HS-5 (cell line): Measurements from ENCODE around the gene KIF7.
"Not testable (repeated sequence)": the region's sequence is repeated elsewhere in the genome, so short reads cannot be mapped to it uniquely, and the experiment has no call there.

Source experiments
- DNase-seq: peaks from one replicate; pipeline ENCODE4 v3.0.0-alpha.2; 2012; ENCODE audit warnings: low read depth

KIF7 gene

DNA sequence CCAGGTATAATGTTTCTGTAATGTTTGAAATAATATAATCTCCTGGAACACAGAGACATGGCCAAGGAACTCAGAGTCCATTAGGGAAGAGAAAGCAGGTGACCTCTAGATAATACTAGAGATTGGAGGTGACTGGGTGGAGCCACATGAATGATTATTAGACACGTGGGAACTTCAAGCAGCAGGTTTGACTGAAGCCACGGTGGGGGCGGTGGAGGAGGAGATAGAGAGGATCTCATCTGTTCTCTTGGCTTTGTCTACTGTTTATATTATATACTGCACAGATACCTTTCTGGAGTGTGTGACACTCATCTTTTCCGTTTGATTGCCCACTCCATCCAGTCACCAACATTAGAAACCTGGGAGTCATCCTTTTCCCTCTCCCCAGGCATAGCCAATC is 33.7 kb downstream of the KIF7 start:
- no peak for DNase-seq

DNA sequence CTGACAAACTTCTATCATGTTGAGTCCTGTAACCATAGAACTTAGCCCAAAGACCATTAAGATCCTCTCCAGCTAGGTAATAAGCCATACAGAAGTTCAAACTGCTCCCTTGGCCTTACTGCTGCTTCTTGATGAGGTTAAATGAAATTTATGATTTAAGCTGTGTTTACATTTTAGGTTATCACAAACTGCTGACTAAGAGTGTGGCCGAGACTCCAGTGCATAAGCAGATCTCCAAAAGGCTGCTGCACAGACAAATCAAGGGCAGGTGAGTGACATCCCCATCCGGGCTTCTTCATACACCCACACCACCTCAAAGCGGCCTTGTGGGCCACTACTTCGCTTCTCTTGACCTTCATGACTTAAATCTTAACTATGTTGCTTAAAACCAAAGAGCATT is 39.0 kb downstream of the KIF7 start:
- no peak for DNase-seq

DNA sequence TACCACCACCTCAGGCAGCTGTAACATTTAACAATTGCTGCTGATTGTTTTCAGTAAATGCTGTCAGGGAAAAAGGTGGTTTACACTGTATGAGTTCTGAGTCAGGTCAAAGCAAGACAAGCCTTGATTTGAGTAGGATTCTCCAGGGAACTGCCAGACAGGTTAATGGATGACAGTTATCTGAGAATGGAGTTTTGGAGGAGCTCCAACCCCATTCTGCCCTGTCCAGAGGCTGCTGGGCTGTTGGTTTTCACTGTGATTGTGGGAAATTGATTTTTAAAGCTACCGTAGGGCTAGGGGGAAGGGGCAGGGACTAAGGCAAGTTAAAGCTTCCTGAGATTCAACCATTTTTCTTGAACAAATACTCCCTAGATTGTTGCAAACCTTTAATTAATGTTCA is 40.1 kb downstream of the KIF7 start:
- no peak for DNase-seq

DNA sequence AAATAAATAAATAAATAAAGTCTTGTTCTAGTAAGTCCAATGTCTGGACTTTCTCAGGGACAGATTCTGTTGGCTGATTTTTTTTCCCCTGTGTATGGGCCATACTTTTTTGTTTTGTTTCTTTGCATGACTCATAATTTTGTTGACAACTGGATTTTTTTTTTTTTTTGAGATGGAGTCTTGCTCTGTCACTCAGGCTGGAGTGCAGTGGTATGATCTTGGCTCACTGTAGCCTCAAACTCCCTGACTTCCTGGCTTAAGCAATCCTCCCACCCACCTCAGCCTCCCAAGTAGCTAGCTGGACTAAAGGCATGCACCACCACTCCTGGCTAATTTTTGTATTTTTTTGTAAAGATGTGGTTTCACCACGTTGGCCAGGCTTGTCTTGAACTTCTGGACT is 41.1 kb downstream of the KIF7 start:
- DNase-seq: no peak

DNA sequence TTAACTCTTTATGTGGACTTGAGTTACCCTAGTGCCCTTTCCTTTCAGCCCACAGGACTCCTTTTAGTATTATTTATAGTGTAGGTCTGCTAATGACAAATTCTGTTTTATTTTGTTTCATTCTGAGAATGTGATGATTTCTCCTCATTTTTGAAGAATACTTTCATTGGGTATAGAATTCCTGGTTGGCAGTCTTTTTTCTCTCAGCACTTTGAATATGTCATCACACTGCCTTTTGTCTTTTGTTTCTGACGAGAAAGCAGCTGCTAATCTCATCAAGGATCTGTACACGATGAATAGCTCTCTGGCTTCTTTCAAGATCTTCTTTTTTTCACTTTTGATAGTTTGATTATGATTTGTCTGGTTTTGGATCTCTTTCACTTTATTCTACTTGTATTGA is 42.2 kb downstream of the KIF7 start:
- no peak for DNase-seq

DNA sequence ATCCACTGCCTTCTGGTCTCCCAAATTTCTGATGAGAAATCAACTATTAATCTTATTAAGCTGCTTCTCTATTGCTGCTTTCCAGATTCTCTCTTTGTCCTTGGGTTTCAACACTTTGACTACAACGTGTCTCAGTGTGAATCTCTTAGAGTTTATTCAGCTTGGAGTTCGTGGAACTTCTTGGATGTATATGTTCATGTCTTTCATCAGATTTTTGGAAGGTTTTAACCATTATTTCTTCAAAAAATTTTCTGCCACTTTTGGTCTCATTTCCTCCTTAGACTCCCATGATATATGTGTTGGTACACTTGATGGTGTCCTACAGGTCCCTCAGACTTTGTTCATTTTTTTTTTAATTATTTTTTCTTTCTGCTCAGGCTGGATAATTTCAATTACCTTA is 44.0 kb downstream of the KIF7 start:
- no peak for DNase-seq

DNA sequence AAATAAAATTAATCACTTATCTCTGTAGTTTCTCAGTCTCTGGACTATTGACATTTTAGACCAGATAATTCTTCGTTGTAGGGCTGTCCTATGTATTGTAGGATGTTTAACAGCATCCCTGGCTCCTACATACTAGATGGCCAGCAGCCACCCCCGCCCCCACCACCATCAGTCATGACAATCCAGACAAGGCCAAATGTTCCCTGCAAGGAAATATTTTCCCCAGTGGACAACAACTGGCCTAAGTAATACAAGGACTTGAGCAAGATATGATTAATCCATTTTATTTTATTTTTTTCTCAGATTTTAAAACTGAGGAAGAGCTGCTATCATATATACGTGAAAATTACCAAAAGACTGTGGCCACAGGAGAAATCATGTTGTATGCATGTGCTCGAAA is 56.2 kb downstream of the KIF7 start:
- DNase-seq: no peak

DNA sequence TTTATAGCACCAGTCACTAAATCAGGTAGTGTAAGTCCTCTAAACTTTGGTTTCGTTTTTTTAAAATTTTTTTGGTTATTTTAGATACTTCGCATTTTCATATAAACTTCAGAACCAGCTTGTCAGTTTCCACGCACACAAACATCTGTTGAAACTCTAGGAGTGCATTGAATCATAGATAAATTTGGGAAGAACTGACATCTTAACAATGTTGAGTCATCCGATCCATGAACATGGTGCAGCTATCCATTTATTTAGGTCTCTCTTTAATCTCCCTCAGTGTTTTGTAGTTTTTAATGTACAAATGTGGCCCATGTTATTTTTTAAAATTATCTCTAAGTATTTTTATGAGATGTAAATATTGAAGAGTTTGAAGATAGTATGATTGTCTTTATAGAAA is 62.2 kb downstream of the KIF7 start:
- no peak for DNase-seq

DNA sequence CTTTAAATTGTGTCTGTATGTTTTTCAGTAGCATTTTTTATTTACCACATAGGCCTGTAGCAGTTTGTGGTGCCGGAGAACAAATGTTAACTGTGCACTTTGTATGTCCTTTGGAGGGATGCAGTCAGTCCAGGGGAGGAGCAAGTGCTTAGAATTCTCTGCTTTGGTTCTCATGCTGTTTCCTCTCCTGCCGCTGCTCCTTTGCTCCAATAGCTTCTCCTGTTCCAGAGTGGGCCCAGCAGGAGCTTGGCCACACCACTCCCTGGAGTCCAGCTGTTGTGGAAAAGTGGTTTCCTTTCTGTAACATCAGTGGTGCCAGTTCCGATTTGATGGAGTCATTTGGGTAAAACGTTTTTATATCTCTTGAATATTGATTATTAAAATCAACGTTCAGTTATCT is 63.4 kb downstream of the KIF7 start:
- DNase-seq: no peak

DNA sequence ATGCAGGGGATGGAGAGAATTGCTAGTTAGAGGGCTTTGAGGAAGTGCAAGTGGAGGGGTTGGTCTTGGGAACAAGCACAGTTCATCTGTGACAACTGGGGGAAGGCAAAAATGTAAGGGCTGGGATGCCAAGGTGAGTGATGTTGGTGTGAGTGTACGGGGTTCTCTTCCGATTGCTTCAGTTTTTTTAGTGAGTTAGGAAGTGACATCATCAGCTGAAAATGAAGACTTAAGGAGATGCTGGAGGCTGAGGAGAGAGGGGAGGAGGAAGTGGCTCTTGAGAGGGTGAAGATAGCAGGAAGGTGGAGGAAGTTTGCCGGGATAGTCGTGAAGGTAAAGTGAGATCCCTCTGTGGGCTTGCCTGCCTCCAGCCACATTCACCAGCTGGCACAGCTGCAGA is 67.3 kb downstream of the KIF7 start:
- DNase-seq: peak; percentile 60

DNA sequence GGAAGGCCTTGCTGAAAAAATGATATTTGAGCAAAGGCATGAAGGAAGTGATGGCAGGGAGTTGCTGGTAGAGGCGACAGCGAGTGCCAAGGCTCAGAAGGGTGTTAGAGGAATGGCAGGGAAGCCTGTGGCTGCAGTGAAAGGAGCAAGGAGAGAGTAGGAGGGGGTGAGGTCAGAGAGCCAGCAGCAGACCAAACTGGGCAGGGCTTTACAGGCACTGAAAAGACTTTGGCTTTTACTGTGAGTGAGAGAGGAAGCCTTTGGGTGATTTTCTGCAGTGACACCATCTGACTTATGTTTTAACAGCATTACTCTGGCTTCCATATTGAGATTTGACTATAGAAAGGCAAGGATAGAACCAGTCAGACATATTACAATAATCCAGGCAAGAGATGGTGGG is 68.6 kb downstream of the KIF7 start:
- no peak for DNase-seq

DNA sequence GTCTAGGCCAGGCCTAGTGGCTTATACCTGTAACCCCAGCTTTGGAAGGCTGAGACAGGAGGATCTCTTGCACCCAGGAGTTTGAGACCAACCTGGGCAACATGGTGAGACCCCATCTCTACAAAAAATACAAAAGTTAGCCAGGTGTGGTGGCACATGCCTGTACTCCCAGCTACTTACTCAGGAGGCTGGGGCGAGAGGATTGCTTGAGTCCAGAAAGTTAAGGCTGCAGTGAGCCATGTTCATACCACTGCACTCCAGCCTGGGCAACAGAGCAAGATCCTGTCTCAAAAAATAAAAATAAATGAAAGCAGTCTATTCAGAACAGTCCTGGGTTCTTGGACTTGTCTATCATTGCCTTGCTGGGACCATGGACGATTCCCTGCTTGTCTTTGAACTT is 74.5 kb downstream of the KIF7 start:
- not testable (repeated sequence) for DNase-seq

DNA sequence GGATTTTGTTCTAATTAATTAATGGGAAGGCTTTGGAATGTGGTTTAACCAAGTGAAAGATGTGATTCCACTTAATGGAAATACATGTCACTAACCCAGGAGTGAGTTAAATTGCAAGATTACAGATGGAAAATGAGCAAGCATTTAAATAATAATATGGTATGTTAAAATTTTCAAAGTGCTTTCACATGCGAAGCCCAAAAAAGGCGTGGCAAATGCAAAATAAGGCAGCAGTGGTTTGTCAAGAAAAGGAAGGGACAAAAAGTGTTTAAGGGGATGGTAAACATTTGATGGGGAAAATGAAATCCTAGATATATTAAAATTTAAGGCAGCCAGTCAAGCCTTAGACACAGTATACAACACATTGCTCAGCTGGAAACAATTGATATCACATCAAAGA is 77.1 kb downstream of the KIF7 start:
- DNase-seq: no peak
